BE2C (cell line): Measurements from ENCODE around the gene AMH.
A peak's percentile ranks its signal among the peaks of the same experiment; 100 is the strongest.

ENCODE experiments used
- DNase-seq: peaks from one replicate; pipeline ENCODE4 v3.0.0-alpha.2; 2020
- H3K27me3 ChIP-seq: fragments of 250-450 bp; sonication (Bioruptor Pico); 2 replicates; pipeline ENCODE4 v1.5.1; 2020; ENCODE audit warnings: mild to moderate bottlenecking
- H3K36me3 ChIP-seq: fragments of 250-450 bp; sonication (Bioruptor Pico); 2 replicates; pipeline ENCODE4 v1.5.1; 2020; ENCODE audit warnings: mild to moderate bottlenecking
- H3K4me1 ChIP-seq: fragments of 250-450 bp; sonication (Bioruptor Pico); 2 replicates; pipeline ENCODE4 v1.5.1; 2020
- H3K4me3 ChIP-seq: 2 replicates; pipeline ENCODE4 v1.5.1; 2011; ENCODE audit warnings: low read depth, low read length
- H3K9me3 ChIP-seq: fragments of 250-450 bp; sonication (Bioruptor Pico); 2 replicates; pipeline ENCODE4 v1.5.1; 2020
- CTCF ChIP-seq: IDR thresholded peaks from 2 replicates; pipeline ENCODE4 v1.5.1; 2012; ENCODE audit warnings: mild to moderate bottlenecking, low read depth, low read length

AMH gene

GRCh38 chr19:2236314-2237050, 12.6 kb upstream of the AMH start, which contains the start of the genes PLEKHJ1 and SF3A2:
Gene PLEKHJ1 (minus strand): TSS chr19:2236329. CDS start chr19:2236248, 81 bp downstream.
Gene SF3A2 (plus strand): TSS chr19:2236824. CDS start chr19:2243419, 6,595 bp downstream.
- Histone ChIP-seq H3K9me3 (no peaks in the 10 kb centered on the region), H3K36me3 (peaks cover 54% of the 10 kb centered on the region), H3K27me3 (no peaks in the 10 kb centered on the region), H3K4me1 (peaks cover 6% of the 10 kb centered on the region), H3K4me3 (peak within 1 kb of the TSS; percentile 88)
- DNase-seq = peak; percentile 98
- peak; percentile 95 for TF ChIP-seq CTCF

DNA sequence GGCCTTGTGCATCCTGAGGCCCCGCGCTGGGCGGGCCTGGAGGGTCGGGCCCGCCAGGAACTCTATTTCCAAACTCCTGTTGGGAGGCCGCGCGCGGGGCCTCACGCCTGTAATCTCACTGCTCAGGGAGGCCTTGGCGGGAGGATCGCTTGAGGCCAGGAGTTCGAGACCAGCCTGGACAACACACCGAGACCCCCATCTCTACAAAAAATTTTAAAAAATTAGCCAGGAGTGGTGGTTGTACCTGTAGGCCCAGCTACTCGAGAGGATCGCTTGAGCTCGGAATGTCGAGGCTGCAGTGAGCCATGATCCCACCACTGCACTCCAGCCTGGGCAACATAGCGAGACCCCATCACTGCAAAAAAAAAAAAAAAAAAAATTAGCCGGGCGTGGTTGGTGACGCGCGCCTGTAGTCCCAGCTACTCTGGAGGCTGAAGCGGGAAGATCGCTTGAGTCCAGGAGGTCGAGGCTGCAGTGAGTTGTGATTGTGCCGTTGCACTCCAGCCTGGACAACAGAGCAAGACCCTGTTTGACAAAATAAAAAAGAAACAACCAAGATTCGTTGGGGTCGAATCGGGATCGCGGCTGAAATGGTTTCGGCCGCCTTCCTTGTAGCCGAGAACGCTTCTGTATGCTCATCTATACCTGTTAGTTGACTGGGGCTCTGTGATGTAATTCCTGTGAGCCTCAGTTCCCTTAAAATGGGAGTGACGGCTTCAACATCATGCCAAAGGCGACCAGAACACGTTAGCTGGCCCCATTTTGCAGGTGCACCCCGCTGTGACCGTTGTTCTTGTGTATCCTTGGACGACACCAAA, 11.9 kb upstream of the AMH start:
- no peaks in the 10 kb centered on the region for H3K9me3 ChIP-seq
- H3K4me3 ChIP-seq = peak overlapping the region; percentile 88
- H3K36me3 ChIP-seq = peaks cover 56% of the 10 kb centered on the region
- H3K27me3 ChIP-seq = no peaks in the 10 kb centered on the region
- DNase-seq = no peak
- H3K4me1 ChIP-seq = peaks cover 2% of the 10 kb centered on the region
- TF ChIP-seq CTCF = no peak

- H3K4me1 ChIP-seq = no peaks in the 10 kb centered on the region; the same call in none of the 2 replicates
- no peaks in the 10 kb centered on the region for H3K9me3 ChIP-seq
- no peak for DNase-seq
- H3K4me3 ChIP-seq = peak overlapping the region; percentile 88
- H3K27me3 ChIP-seq = no peaks in the 10 kb centered on the region
- no peak for TF ChIP-seq CTCF
- H3K36me3 ChIP-seq = peaks cover 56% of the 10 kb centered on the region
These were observed 11.3 kb upstream of the AMH start for GRCh38 chr19:2237869-2238153.

GRCh38 chr19:2239173-2239572, 9.9 kb upstream of the AMH start:
- Histone ChIP-seq H3K4me1 (peaks cover 9% of the 10 kb centered on the region; the same call in 1 of the 2 replicates), H3K36me3 (peaks cover 56% of the 10 kb centered on the region), H3K4me3 (peak overlapping the region; percentile 88), H3K9me3 (no peaks in the 10 kb centered on the region), H3K27me3 (no peaks in the 10 kb centered on the region)
- TF ChIP-seq CTCF = no peak
- DNase-seq = no peak

DNA sequence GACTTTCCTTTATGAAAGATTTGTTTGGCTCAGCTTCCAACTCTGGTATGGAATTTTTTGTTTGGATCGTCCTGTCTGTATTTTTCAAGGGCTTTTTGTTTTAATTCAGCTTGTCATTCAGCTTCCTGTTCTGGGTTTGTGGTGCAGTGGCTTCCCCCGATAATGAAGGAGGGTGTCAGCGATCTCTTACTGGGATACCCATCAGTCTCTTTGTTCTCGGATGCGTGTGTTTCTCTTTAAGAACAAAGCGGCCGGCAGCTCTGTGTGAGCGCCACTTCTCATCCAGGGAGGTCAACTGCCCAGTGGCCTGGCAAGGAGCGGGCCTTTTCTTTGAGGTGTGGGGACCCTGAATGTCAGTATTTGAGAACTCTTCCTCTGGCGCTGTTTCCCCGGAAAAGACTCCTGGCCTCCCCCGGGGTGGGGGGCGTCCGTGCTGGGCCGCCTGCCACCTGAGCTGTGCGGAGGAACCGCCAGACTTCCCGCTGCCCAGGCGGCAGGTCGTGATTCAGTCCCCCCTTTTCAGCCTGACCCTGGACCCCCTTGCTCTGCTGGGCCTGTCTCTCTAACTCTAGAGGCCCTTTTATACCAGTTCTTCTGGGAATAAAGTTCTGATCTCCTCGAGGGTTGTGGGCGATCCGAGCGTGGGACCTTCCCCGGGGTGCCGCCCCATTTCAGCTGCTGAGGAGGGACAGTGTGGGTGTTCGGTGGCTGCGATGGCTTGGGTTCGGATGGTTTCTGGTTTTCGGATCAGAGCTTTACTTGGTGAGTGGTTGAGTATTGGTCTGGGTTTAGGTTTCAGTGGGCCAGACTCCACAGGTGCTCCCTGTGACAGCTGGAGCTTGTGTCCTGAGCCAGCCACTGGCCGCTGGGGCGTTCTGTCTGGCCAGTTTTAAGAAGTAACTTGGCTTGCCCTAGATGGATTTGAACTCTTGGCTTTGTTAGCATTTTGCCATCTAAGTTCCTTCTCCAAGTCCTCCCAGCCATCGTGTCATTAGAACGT, 9.1 kb upstream of the AMH start:
- Histone ChIP-seq H3K9me3 (no peaks in the 10 kb centered on the region), H3K36me3 (peaks cover 58% of the 10 kb centered on the region), H3K4me1 (peaks cover 9% of the 10 kb centered on the region; the same call in 1 of the 2 replicates), H3K27me3 (no peaks in the 10 kb centered on the region), H3K4me3 (peak overlapping the region; percentile 88)
- TF ChIP-seq CTCF = no peak
- DNase-seq = no peak
